ENCODE results near the gene MTHFS. TPM values are rescaled to one million over a fixed set of nuclear protein-coding genes. Genes with fewer than 3 reads are reported as not detected.
A peak's percentile ranks its signal among the peaks of the same experiment; 100 is the strongest.
"Not testable (repeated sequence)": the region's sequence is repeated elsewhere in the genome, so short reads cannot be mapped to it uniquely, and the experiment has no call there.

Gene MTHFS
- total and polyA plus RNA-seq, 7 experiments from 2014 or later, result 15.8 to 93.3 (median 22.0) TPM

- Histone ChIP-seq H3K36me3 (ENCODE audit: control insufficient read depth in 2 of 3, insufficient read depth in 3 of 3, low read length in 3 of 3) (no peaks in the 10 kb centered on the region), H3K27me3 (ENCODE audit: control insufficient read depth in 2 of 2, insufficient read depth in 2 of 2, low read length in 2 of 2) (no peaks in the 10 kb centered on the region), H3K27ac (ENCODE audit: low read depth, low read length) (no peak overlapping the region), H3K4me1 (ENCODE audit: control insufficient read depth in 2 of 2, insufficient read depth in 2 of 2, low read length in 2 of 2) (peaks cover 19 to 20% of the 10 kb centered on the region in 2 donors), H3K9me3 (ENCODE audit: control insufficient read depth in 2 of 3, low read length in 3 of 3) (no peaks in the 10 kb centered on the region), H3K4me3 (ENCODE audit: low read length) (no peak overlapping the region)
- ATAC-seq (no peak), DNase-seq (no peak)
- POLR2A ChIA-PET, result interaction anchor here (0.6 to 6.5 kb wide), 4 partner anchors 22 to 159 kb away, joined by 3 to 136 read pairs (median 36); partner anchors contain the start of genes BCL2A1 and ZFAND6
- peaks cover 0 to 24% (median 8%) of the 10 kb centered on the region in 5 donors for H3K36me3 Mint-ChIP-seq
- peaks cover 14 to 51% (median 28%) of the 10 kb centered on the region in 7 donors for H3K4me1 Mint-ChIP-seq
- H3K4me3 Mint-ChIP-seq, result no peak overlapping the region
- H3K9me3 Mint-ChIP-seq, result peaks cover 0 to 2% (median 0%) of the 10 kb centered on the region in 11 donors
- CTCF ChIA-PET, result no interaction called here
- intact Hi-C loops (cut with micrococcal nuclease), result no loop called here
- no peaks in the 10 kb centered on the region for H3K27me3 Mint-ChIP-seq
- H3K27ac Mint-ChIP-seq, result peak overlapping the region in 2 of 9 donors; percentile 11 to 18
Observed at GRCh38 chr15:79900087-79900486, 3.3 kb upstream of the MTHFS start.

GRCh38 chr15:79898786-79899185, 2.0 kb upstream of the MTHFS start:
- peaks cover 20 to 23% of the 10 kb centered on the region in 2 donors for H3K4me1 ChIP-seq (ENCODE audit: control insufficient read depth in 2 of 2, insufficient read depth in 2 of 2, low read length in 2 of 2)
- Mint-ChIP-seq H3K36me3 (peaks cover 0 to 29% (median 14%) of the 10 kb centered on the region in 5 donors), H3K4me1 (peaks cover 23 to 55% (median 38%) of the 10 kb centered on the region in 7 donors), H3K4me3 (peak overlapping the region in 1 of 10 donors; percentile 99), H3K27ac (peak overlapping the region in 4 of 9 donors; percentile 94 to 100 (median 98))
- ChIA-PET CTCF (interaction anchor here (0.6 to 1.8 kb wide), 2 partner anchors 29 to 94 kb away, joined by 3 to 10 read pairs; no protein-coding TSS in a partner anchor), POLR2A (interaction anchor here (0.7 to 6.5 kb wide), 7 partner anchors 11 to 174 kb away, joined by 3 to 136 read pairs (median 6); partner anchors contain the start of gene BCL2A1)
- H3K27me3 ChIP-seq (ENCODE audit: control insufficient read depth in 2 of 2, insufficient read depth in 2 of 2, low read length in 2 of 2); H3K9me3 Mint-ChIP-seq; ATAC-seq; H3K9me3 ChIP-seq (ENCODE audit: control insufficient read depth in 2 of 3, low read length in 3 of 3); H3K27me3 Mint-ChIP-seq; DNase-seq; H3K27ac ChIP-seq (ENCODE audit: low read depth, low read length); H3K4me3 ChIP-seq (ENCODE audit: low read length); H3K36me3 ChIP-seq (ENCODE audit: control insufficient read depth in 2 of 3, insufficient read depth in 3 of 3, low read length in 3 of 3): not testable (repeated sequence)
- intact Hi-C loops (cut with micrococcal nuclease), result loop anchor here in 1 of 2 donors (5.0 to 10.0 kb wide), 2 partner anchors 1026 to 1086 kb away; partner anchors contain the start of genes MESD and MORF4L1

- intact Hi-C loops (cut with micrococcal nuclease), result loop anchor here in 1 of 2 donors (5.0 to 10.0 kb wide), 2 partner anchors 1026 to 1086 kb away; partner anchors contain the start of genes MESD and MORF4L1
- H3K36me3 Mint-ChIP-seq, result peaks cover 0 to 26% (median 12%) of the 10 kb centered on the region in 5 donors
- no peak for DNase-seq
- ATAC-seq, result no peak
- no peaks in the 10 kb centered on the region for H3K9me3 ChIP-seq (ENCODE audit: control insufficient read depth in 2 of 3, low read length in 3 of 3)
- H3K36me3 ChIP-seq (ENCODE audit: control insufficient read depth in 2 of 3, insufficient read depth in 3 of 3, low read length in 3 of 3), result no peaks in the 10 kb centered on the region
- ChIA-PET POLR2A (interaction anchor here (0.7 to 6.5 kb wide), 11 partner anchors 11 to 1025 kb away, joined by 3 to 136 read pairs (median 3); partner anchors contain the start of gene BCL2A1), CTCF (interaction anchor here (0.6 to 1.8 kb wide), 3 partner anchors 17 to 94 kb away, joined by 3 to 10 read pairs (median 3); no protein-coding TSS in a partner anchor)
- peaks cover 25 to 53% (median 38%) of the 10 kb centered on the region in 7 donors for H3K4me1 Mint-ChIP-seq
- H3K27ac ChIP-seq (ENCODE audit: low read depth, low read length), result no peak overlapping the region
- peaks cover 20 to 23% of the 10 kb centered on the region in 2 donors for H3K4me1 ChIP-seq (ENCODE audit: control insufficient read depth in 2 of 2, insufficient read depth in 2 of 2, low read length in 2 of 2)
- H3K27ac Mint-ChIP-seq, result peak overlapping the region in 8 of 9 donors; percentile 94 to 100 (median 98)
- peak overlapping the region in 6 of 10 donors; percentile 33 to 99 (median 42) for H3K4me3 Mint-ChIP-seq
- H3K27me3 ChIP-seq (ENCODE audit: control insufficient read depth in 2 of 2, insufficient read depth in 2 of 2, low read length in 2 of 2), result no peaks in the 10 kb centered on the region
- peaks cover 0 to 2% (median 0%) of the 10 kb centered on the region in 11 donors for H3K9me3 Mint-ChIP-seq
- H3K4me3 ChIP-seq (ENCODE audit: low read length), result peak overlapping the region; percentile 71
- no peaks in the 10 kb centered on the region for H3K27me3 Mint-ChIP-seq
Observed at GRCh38 chr15:79898369-79898768, 1.6 kb upstream of the MTHFS start.

- Histone ChIP-seq H3K36me3 (ENCODE audit: control insufficient read depth in 2 of 3, insufficient read depth in 3 of 3, low read length in 3 of 3) (no peaks in the 10 kb centered on the region), H3K4me1 (ENCODE audit: control insufficient read depth in 2 of 2, insufficient read depth in 2 of 2, low read length in 2 of 2) (peaks cover 20 to 23% of the 10 kb centered on the region in 2 donors), H3K9me3 (ENCODE audit: control insufficient read depth in 2 of 3, low read length in 3 of 3) (no peaks in the 10 kb centered on the region), H3K27me3 (ENCODE audit: control insufficient read depth in 2 of 2, insufficient read depth in 2 of 2, low read length in 2 of 2) (no peaks in the 10 kb centered on the region), H3K27ac (ENCODE audit: low read depth, low read length) (peak overlapping the region; percentile 92), H3K4me3 (ENCODE audit: low read length) (peak overlapping the region; percentile 71)
- ATAC-seq (no peak), DNase-seq (peak in 2 of 9 donors; percentile 13 to 23)
- H3K27me3 Mint-ChIP-seq, result no peaks in the 10 kb centered on the region
- intact Hi-C loops (cut with micrococcal nuclease), result loop anchor here (1.0 to 10.0 kb wide), 5 partner anchors 26 to 1087 kb away; partner anchors contain the start of genes FAH (in 1 of the 2), MESD (in 1 of the 2), MORF4L1 (in 1 of the 2) and ZFAND6 (in 1 of the 2)
- POLR2A ChIA-PET, result interaction anchor here (0.6 to 6.5 kb wide), 16 partner anchors 11 to 1024 kb away, joined by 3 to 136 read pairs (median 3); partner anchors contain the start of gene BCL2A1
- H3K9me3 Mint-ChIP-seq, result peaks cover 0 to 2% (median 0%) of the 10 kb centered on the region in 11 donors
- CTCF ChIA-PET, result interaction anchor here (0.9 to 1.8 kb wide), 3 partner anchors 18 to 95 kb away, joined by 3 to 10 read pairs (median 3); no protein-coding TSS in a partner anchor
- peak overlapping the region; percentile 88 to 100 (median 93) for H3K4me3 Mint-ChIP-seq
- peaks cover 25 to 51% (median 38%) of the 10 kb centered on the region in 7 donors for H3K4me1 Mint-ChIP-seq
- H3K36me3 Mint-ChIP-seq, result peaks cover 0 to 26% (median 12%) of the 10 kb centered on the region in 5 donors
- peak overlapping the region; percentile 94 to 100 (median 97) for H3K27ac Mint-ChIP-seq
Observed at GRCh38 chr15:79897701-79898113, 893 bp upstream of the MTHFS start.

GRCh38 chr15:79897380-79897678, 515 bp upstream of the MTHFS start:
- ATAC-seq (no peak), DNase-seq (no peak)
- Mint-ChIP-seq H3K27ac (peak overlapping the region; percentile 94 to 100 (median 97)), H3K4me1 (peaks cover 25 to 49% (median 41%) of the 10 kb centered on the region in 7 donors), H3K4me3 (peak overlapping the region; percentile 88 to 100 (median 93)), H3K9me3 (peaks cover 0 to 2% (median 0%) of the 10 kb centered on the region in 11 donors), H3K36me3 (peaks cover 0 to 25% (median 12%) of the 10 kb centered on the region in 5 donors), H3K27me3 (no peaks in the 10 kb centered on the region)
- Histone ChIP-seq H3K36me3 (ENCODE audit: control insufficient read depth in 2 of 3, insufficient read depth in 3 of 3, low read length in 3 of 3) (no peaks in the 10 kb centered on the region), H3K27ac (ENCODE audit: low read depth, low read length) (peak overlapping the region; percentile 92), H3K4me1 (ENCODE audit: control insufficient read depth in 2 of 2, insufficient read depth in 2 of 2, low read length in 2 of 2) (peaks cover 20 to 23% of the 10 kb centered on the region in 2 donors), H3K4me3 (ENCODE audit: low read length) (peak overlapping the region; percentile 71), H3K27me3 (ENCODE audit: control insufficient read depth in 2 of 2, insufficient read depth in 2 of 2, low read length in 2 of 2) (no peaks in the 10 kb centered on the region), H3K9me3 (ENCODE audit: control insufficient read depth in 2 of 3, low read length in 3 of 3) (no peaks in the 10 kb centered on the region)
- POLR2A ChIA-PET, result interaction anchor here (0.6 to 6.5 kb wide), 16 partner anchors 11 to 1024 kb away, joined by 3 to 136 read pairs (median 4); partner anchors contain the start of gene BCL2A1
- intact Hi-C loops (cut with micrococcal nuclease), result loop anchor here (1.0 to 10.0 kb wide), 5 partner anchors 26 to 1087 kb away; partner anchors contain the start of genes FAH (in 1 of the 2), MESD (in 1 of the 2), MORF4L1 (in 1 of the 2) and ZFAND6 (in 1 of the 2)
- CTCF ChIA-PET, result interaction anchor here (0.9 to 1.8 kb wide), 3 partner anchors 18 to 95 kb away, joined by 3 to 10 read pairs (median 3); no protein-coding TSS in a partner anchor

- Mint-ChIP-seq H3K4me1 (peaks cover 32 to 54% (median 49%) of the 10 kb centered on the region in 7 donors), H3K27ac (peak overlapping the region; percentile 97 to 100 (median 100)), H3K27me3 (no peaks in the 10 kb centered on the region), H3K9me3 (peaks cover 0 to 2% (median 0%) of the 10 kb centered on the region in 11 donors), H3K4me3 (peak overlapping the region; percentile 91 to 100 (median 99)), H3K36me3 (peaks cover 0 to 23% (median 18%) of the 10 kb centered on the region in 5 donors)
- intact Hi-C loops (cut with micrococcal nuclease), result loop anchor here (1.0 to 10.0 kb wide), 9 partner anchors 27 to 1089 kb away; partner anchors contain the start of genes BCL2A1 (in 1 of the 2), FAH (in 1 of the 2), MESD (in 1 of the 2) and MORF4L1 (in 1 of the 2)
- Histone ChIP-seq H3K27ac (ENCODE audit: low read depth, low read length) (peak overlapping the region; percentile 92), H3K27me3 (ENCODE audit: control insufficient read depth in 2 of 2, insufficient read depth in 2 of 2, low read length in 2 of 2) (no peaks in the 10 kb centered on the region), H3K4me3 (ENCODE audit: low read length) (peak overlapping the region; percentile 71), H3K9me3 (ENCODE audit: control insufficient read depth in 2 of 3, low read length in 3 of 3) (no peaks in the 10 kb centered on the region), H3K36me3 (ENCODE audit: control insufficient read depth in 2 of 3, insufficient read depth in 3 of 3, low read length in 3 of 3) (no peaks in the 10 kb centered on the region), H3K4me1 (ENCODE audit: control insufficient read depth in 2 of 2, insufficient read depth in 2 of 2, low read length in 2 of 2) (peaks cover 20 to 23% of the 10 kb centered on the region in 2 donors)
- ChIA-PET CTCF (interaction anchor here (0.5 to 1.1 kb wide), 6 partner anchors 9 to 1330 kb away, joined by 3 read pairs; no protein-coding TSS in a partner anchor), POLR2A (interaction anchor here (0.5 to 6.5 kb wide), 11 partner anchors 10 to 217 kb away, joined by 3 to 136 read pairs (median 4); partner anchors contain the start of genes BCL2A1 and ZFAND6)
- ATAC-seq (no peak), DNase-seq (no peak)
Observed at GRCh38 chr15:79896131-79896633, 632 bp downstream of the MTHFS start.

Data from naive thymus-derived CD4-positive, alpha-beta T cell (primary cell).